Heart right ventricle (tissue), 16 donors: ENCODE results near the gene SMAD1. TPM values are rescaled to one million over a fixed set of nuclear protein-coding genes. Genes with fewer than 3 reads are reported as not detected.
A peak's percentile ranks its signal among the peaks of the same experiment; 100 is the strongest.

ENCODE experiments used
- ATAC-seq, 8 donors: fragments of 200-7000 bp; cut with Tn5 transposase; one replicate each; pipeline ENCODE4 v1.9.1; 2020; ENCODE audit warnings: mild to moderate bottlenecking in 8 of 8, moderate library complexity in 8 of 8, moderate number of reproducible peaks in 1 of 8
- DNase-seq, 2 donors: peaks; one replicate each; pipeline ENCODE4 v3.0.0-alpha.2; 2020
- H3K27ac ChIP-seq, 10 donors: fragments of 200-600 bp; sonication (generic) in 2 of 10; one replicate each; pipeline versions ENCODE4 v1.5.0 to v1.8.0; 2020 to 2022; ENCODE audit warnings: mild to moderate bottlenecking in 3 of 10
- H3K27me3 ChIP-seq, 7 donors: fragments of 200-600 bp; one replicate each; pipeline ENCODE4 v1.8.0; 2021 to 2022; ENCODE audit warnings: mild to moderate bottlenecking in 2 of 7
- H3K36me3 ChIP-seq, 9 donors: fragments of 200-600 bp; sonication (generic) in 1 of 9; one replicate each; pipeline versions ENCODE4 v1.5.0 to v1.8.0; 2020 to 2022; ENCODE audit warnings: mild to moderate bottlenecking in 2 of 9
- H3K4me1 ChIP-seq, 9 donors: fragments of 200-600 bp; sonication (generic) in 1 of 9; one replicate each; pipeline versions ENCODE4 v1.5.0 to v1.8.0; 2020 to 2022; ENCODE audit warnings: mild to moderate bottlenecking in 4 of 9
- H3K4me3 ChIP-seq, 10 donors: fragments of 200-600 bp; sonication (generic) in 2 of 10; one replicate each; pipeline versions ENCODE4 v1.5.0 to v1.8.0; 2020 to 2022; ENCODE audit warnings: mild to moderate bottlenecking in 7 of 10, moderate library complexity in 2 of 10
- H3K9me3 ChIP-seq, 11 donors: fragments of 200-600 bp in 10 of 11; sonication (generic) in 2 of 11; one replicate each; pipeline versions ENCODE4 v1.5.0 to v1.8.0; 2013 to 2022; ENCODE audit warnings: mild to moderate bottlenecking in 2 of 11, control low read depth in 1 of 11, moderate library complexity in 1 of 11
- WGBS, 2 donors: extraction: QIAGEN DNeasy Blood & Tissue Kit; methylation state at CpG; one replicate each; pipeline ENCODE4 v1.1.7; 2013; ENCODE audit warnings: inconsistent platforms in 1 of 2; 5-methylcytosine and 5-hydroxymethylcytosine counted together
- intact Hi-C, 10 donors: fragments of 100-400 bp; cut with DNase I; formaldehyde crosslinking; loops; one replicate each; pipeline versions ENCODE4 v1.11.1 to v1.14.2; 2022
- polyA plus RNA-seq, 2 donors: library from polyadenylated mRNA; stranded (reverse); fragments of 200-250 nt; gene quantifications; one replicate each; pipeline ENCODE4 v1.2.3, GENCODE V29; 2013
- total RNA-seq, 10 donors: library from RNA; stranded (reverse); fragmentation: NEBNext Ultra II Directional in 3 of 10; extraction: Animal tissue kit (Norgen Biotek cat#: 25700) in 3 of 10; gene quantifications; one replicate each; pipeline versions ENCODE4 v1.2.1 to v1.2.4, GENCODE V29; 2021 to 2023
- TF ChIP-seq, protein P1 (sequence below), 9 donors: fragments of 200-600 bp; sonication (generic) in 2 of 9; IDR thresholded peaks; one replicate each; pipeline versions ENCODE4 v1.5.0 to v1.8.0; 2021 to 2022; ENCODE audit warnings: antibody characterized with exemption in 9 of 9, mild to moderate bottlenecking in 5 of 9, moderate library complexity in 1 of 9
- donor health status: Arrhythmogenic right ventricular cardiomyopathy.
- donor health status: ischemic (EF 13 %, LVEDD 7.1; RV severe dilation, severe dysfunction).
- donor health status: healthy with polysubstance abuse.
- donor health status: DM: no; HTN: yes; CAD: no.
- donor health status: DM: no; HTN: no; CAD: no.
- donor health status: ischemic (EF 25% LVEDD 6.9; RV normal size, moderate dysfunction).
- donor health status: ischemic (EF 25% LVEDD 5.7; RV mildly dilated, moderate dysfunction).
- donor health status: healthy.
- donor health status: DM: yes; HTN: yes; CAD: no.
- donor health status: Ischemic cardiomyopathy.
- donor health status: ischemic (EF 35%, LVEDD 5.7; RV mildly dilated, moderate dysfunction).
- donor health status: nonischemic (EF 11% LVEDD 7.7; RV severe dilation, severe dysfunction).
- donor health status: DM: yes; HTN: yes; CAD: no.
- donor health status: PGD.
- donor health status: ischemic (EF 29% LVEDD 5.4; RV normal size, mild dysfunction).
- donor health status: nonischemic (EF 23%, LVEDD 6.1; RV moderate dilation, normal function).

SMAD1 gene
- total and polyA plus RNA-seq, 12 donors = 2.6 to 19.4 (median 14.8) TPM

DNA sequence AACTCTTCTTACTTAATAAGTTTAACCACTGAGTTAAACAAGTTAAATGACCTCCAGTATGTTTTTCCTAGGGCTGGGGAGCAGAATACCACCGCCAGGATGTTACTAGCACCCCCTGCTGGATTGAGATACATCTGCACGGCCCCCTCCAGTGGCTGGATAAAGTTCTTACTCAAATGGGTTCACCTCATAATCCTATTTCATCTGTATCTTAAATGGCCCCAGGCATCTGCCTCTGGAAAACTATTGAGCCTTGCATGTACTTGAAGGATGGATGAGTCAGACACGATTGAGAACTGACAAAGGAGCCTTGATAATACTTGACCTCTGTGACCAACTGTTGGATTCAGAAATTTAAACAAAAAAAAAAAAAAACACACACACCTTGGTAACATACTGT, 76.1 kb downstream of the SMAD1 start:
- Histone ChIP-seq H3K9me3 (no peaks in the 10 kb centered on the region), H3K27me3 (no peaks in the 10 kb centered on the region), H3K4me3 (no peak overlapping the region), H3K4me1 (peaks cover 0 to 3% (median 0%) of the 10 kb centered on the region in 9 donors), H3K36me3 (peaks cover 0 to 67% (median 3%) of the 10 kb centered on the region in 9 donors), H3K27ac (no peak overlapping the region)
- WGBS, 2 donors = 14 to 17% methylated on average over 3 of the region's 3 CpGs
- TF ChIP-seq, protein P1, sequence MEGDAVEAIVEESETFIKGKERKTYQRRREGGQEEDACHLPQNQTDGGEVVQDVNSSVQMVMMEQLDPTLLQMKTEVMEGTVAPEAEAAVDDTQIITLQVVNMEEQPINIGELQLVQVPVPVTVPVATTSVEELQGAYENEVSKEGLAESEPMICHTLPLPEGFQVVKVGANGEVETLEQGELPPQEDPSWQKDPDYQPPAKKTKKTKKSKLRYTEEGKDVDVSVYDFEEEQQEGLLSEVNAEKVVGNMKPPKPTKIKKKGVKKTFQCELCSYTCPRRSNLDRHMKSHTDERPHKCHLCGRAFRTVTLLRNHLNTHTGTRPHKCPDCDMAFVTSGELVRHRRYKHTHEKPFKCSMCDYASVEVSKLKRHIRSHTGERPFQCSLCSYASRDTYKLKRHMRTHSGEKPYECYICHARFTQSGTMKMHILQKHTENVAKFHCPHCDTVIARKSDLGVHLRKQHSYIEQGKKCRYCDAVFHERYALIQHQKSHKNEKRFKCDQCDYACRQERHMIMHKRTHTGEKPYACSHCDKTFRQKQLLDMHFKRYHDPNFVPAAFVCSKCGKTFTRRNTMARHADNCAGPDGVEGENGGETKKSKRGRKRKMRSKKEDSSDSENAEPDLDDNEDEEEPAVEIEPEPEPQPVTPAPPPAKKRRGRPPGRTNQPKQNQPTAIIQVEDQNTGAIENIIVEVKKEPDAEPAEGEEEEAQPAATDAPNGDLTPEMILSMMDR (IDR thresholded peaks at IDR 0.05) = peak; percentile 72 to 95 (median 87)
- intact Hi-C loops = loop anchor here in 8 of 10 donors (1.0 to 10.0 kb wide), 9 partner anchors 73 to 403 kb away; partner anchors contain the start of gene SMAD1 (in 4 of the 8)
- peak; percentile 78 to 92 (median 84) for ATAC-seq
- peak; percentile 18 to 66 for DNase-seq

DNA sequence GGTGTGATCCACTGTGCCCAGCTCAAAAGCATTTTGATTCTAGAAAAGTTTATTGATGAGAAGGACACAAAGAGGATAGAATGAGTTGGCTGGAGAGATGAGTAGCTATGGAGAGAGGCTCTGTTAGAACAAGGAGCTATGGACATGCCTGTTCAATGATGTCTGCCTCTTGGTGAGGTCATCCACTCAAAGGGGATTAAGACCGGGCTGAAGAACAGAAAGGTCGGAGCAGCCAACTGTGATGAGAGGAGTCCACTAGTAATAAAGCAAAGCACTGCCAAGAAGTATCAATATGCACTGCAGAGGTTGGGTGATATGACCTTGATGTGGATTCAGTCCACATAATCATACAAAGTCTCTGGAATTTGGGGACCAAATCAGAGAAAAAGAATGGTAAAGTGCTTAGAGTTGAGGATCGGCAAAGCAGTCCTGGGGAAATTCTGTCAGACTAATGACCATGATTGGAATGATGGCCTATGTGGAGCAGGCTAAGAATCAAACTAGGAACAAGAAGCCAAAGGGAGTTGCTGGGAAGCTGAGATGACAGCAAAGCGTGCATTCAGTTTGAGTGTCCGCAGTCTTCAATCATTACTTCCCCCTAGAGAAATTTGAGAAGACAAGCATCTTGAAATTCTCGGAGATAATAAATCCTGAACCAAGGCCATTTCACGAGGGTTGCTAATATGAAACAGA, 81.8 kb downstream of the SMAD1 start:
- no peaks in the 10 kb centered on the region for H3K27me3 ChIP-seq
- DNase-seq (no peak), ATAC-seq (no peak)
- H3K36me3 ChIP-seq = peaks cover 0 to 21% (median 0%) of the 10 kb centered on the region in 9 donors
- no peak overlapping the region for H3K27ac ChIP-seq
- intact Hi-C loops = loop anchor here in 2 of 10 donors (10.0 kb wide), 1 partner anchor 329 kb away; no protein-coding TSS in a partner anchor
- TF ChIP-seq, protein P1 (IDR thresholded peaks at IDR 0.05) = no peak
- 84 to 88% methylated on average over 7 of the region's 7 CpGs for WGBS, 2 donors
- H3K9me3 ChIP-seq = peaks cover 0 to 10% (median 0%) of the 10 kb centered on the region in 11 donors
- H3K4me1 ChIP-seq = no peaks in the 10 kb centered on the region
- no peak overlapping the region for H3K4me3 ChIP-seq

DNA sequence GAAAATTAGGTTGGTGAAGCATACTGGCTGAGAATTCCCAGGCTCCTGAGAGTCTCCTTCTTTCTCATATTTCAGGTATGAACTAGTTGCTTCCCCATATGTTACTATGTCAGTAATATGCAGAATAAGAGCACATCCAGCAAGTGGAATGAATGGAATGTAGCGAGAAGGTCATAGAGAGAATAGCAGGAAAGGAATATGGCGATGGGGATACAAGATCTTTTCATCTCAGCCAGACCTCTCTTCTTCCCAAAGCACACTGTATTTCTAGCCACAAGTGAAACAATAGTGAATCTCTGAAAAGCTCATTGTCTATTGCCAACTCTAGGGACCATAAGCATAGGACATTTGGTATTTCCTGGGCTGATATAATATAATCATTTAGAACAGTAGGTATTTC, 82.9 kb downstream of the SMAD1 start:
- no peak for ATAC-seq

DNA sequence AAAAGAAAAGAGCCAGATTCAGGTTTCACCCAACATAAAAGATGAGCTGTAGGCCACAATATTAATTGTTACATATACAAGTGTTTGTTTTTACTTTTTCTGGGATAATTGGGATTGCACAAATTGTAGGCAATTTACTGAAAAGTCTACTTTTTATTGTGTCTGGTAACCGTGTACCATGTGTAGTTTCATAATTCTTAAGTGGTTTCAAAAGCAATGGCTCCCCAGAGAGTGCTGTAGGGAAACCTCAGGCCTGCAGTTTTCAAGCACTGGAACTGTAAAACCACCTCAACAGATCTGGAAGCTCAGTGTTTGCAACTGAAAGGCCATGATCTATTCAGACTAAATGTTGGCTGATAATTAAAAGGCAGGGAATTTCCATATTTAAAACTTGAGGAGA, 83.7 kb downstream of the SMAD1 start:
- DNase-seq (no peak), ATAC-seq (no peak)
- H3K4me3 ChIP-seq = no peak overlapping the region
- peaks cover 0 to 19% (median 0%) of the 10 kb centered on the region in 11 donors for H3K9me3 ChIP-seq
- no peak overlapping the region for H3K27ac ChIP-seq
- WGBS, 2 donors = 64 to 71% methylated on average over 1 of the region's 1 CpG
- intact Hi-C loops = loop anchor here in 2 of 10 donors (10.0 kb wide), 1 partner anchor 331 kb away; no protein-coding TSS in a partner anchor
- H3K4me1 ChIP-seq = no peaks in the 10 kb centered on the region
- TF ChIP-seq, protein P1 (IDR thresholded peaks at IDR 0.05) = no peak
- H3K36me3 ChIP-seq = peaks cover 0 to 6% (median 0%) of the 10 kb centered on the region in 9 donors
- no peaks in the 10 kb centered on the region for H3K27me3 ChIP-seq

More for the DNA sequence above, 82.9 kb downstream of the SMAD1 start:
- 83 to 91% methylated on average over 2 of the region's 2 CpGs for WGBS, 2 donors
- H3K27ac ChIP-seq = no peak overlapping the region
- intact Hi-C loops = loop anchor here in 2 of 10 donors (10.0 kb wide), 1 partner anchor 330 kb away; no protein-coding TSS in a partner anchor
- no peaks in the 10 kb centered on the region for H3K27me3 ChIP-seq
- peaks cover 0 to 19% (median 0%) of the 10 kb centered on the region in 11 donors for H3K9me3 ChIP-seq
- H3K4me1 ChIP-seq = no peaks in the 10 kb centered on the region
- no peak overlapping the region for H3K4me3 ChIP-seq
- peaks cover 0 to 13% (median 0%) of the 10 kb centered on the region in 9 donors for H3K36me3 ChIP-seq
- DNase-seq = no peak
- TF ChIP-seq, protein P1 (IDR thresholded peaks at IDR 0.05) = no peak
